GM23338 (cell line): Measurements from ENCODE around the gene SYPL2. TPM values are rescaled to one million over a fixed set of nuclear protein-coding genes. Genes with fewer than 3 reads are reported as not detected.
A peak's percentile ranks its signal among the peaks of the same experiment; 100 is the strongest.

Experiments used
- ATAC-seq: fragments of 200-7000 bp; cut with Tn5 transposase; 3 replicates; pipeline ENCODE4 v1.9.1; 2020
- DNase-seq: peaks from one replicate; pipeline ENCODE4 v3.0.0-alpha.2; 2015; ENCODE audit warnings: low spot score
- H2AFZ ChIP-seq: fragments of 200-600 bp; sonication (generic); 2 replicates; pipeline ENCODE4 v1.8.0; 2016; ENCODE audit warnings: antibody characterized with exemption, mild to moderate bottlenecking, moderate library complexity
- H3F3A ChIP-seq: fragments of 200-600 bp; sonication (generic); replicated peaks from 2 replicates; pipeline ENCODE4 v1.8.0; 2017; ENCODE audit warnings: antibody characterized with exemption, mixed run types, low read depth
- H3K27ac ChIP-seq: fragments of 200-600 bp; sonication (generic); 2 replicates; pipeline ENCODE4 v1.6.1; 2016; ENCODE audit warnings: low read depth
- H3K27me3 ChIP-seq: fragments of 200-600 bp; sonication (generic); 2 replicates; pipeline ENCODE4 v1.8.0; 2016; ENCODE audit warnings: mild to moderate bottlenecking, mixed run types, moderate library complexity; ENCODE audit not compliant: insufficient read depth
- H3K36me3 ChIP-seq: fragments of 200-600 bp; sonication (generic); 2 replicates; pipeline ENCODE4 v1.8.0; 2016; ENCODE audit warnings: mild to moderate bottlenecking; ENCODE audit not compliant: insufficient read depth
- H3K4me1 ChIP-seq: fragments of 200-600 bp; sonication (generic); 2 replicates; pipeline ENCODE4 v1.8.0; 2016; ENCODE audit warnings: mild to moderate bottlenecking, moderate library complexity; ENCODE audit not compliant: insufficient read depth
- H3K4me2 ChIP-seq: fragments of 200-600 bp; sonication (generic); 2 replicates; pipeline ENCODE4 v1.7.1; 2017; ENCODE audit warnings: mixed run types
- H3K4me3 ChIP-seq: fragments of 200-600 bp; sonication (generic); 2 replicates; pipeline ENCODE4 v1.6.1; 2016; ENCODE audit warnings: mixed run types
- H3K79me2 ChIP-seq: fragments of 200-600 bp; sonication (generic); replicated peaks from 2 replicates; pipeline ENCODE4 v1.8.0; 2017; ENCODE audit warnings: mild to moderate bottlenecking; ENCODE audit not compliant: insufficient read depth
- H3K9me2 ChIP-seq: fragments of 200-600 bp; sonication (generic); 2 replicates; pipeline ENCODE4 v1.8.0; 2017; ENCODE audit not compliant: insufficient read depth
- H4K20me1 ChIP-seq: fragments of 200-600 bp; sonication (generic); replicated peaks from 2 replicates; pipeline ENCODE4 v1.8.0; 2017; ENCODE audit warnings: mild to moderate bottlenecking; ENCODE audit not compliant: insufficient read depth
- H3K27ac Mint-ChIP-seq: 2 replicates; pipeline ENCODE4 v1.8.0; 2020; ENCODE audit warnings: inconsistent platforms, mild to moderate bottlenecking, moderate library complexity, mixed read lengths
- H3K27me3 Mint-ChIP-seq: 3 replicates; pipeline ENCODE4 v1.8.0; 2022; ENCODE audit warnings: low read depth, mild to moderate bottlenecking, moderate library complexity, mixed read lengths, inconsistent platforms; ENCODE audit not compliant: insufficient read depth, poor library complexity
- H3K36me3 Mint-ChIP-seq: 3 replicates; pipeline ENCODE4 v1.8.0; 2021; ENCODE audit warnings: low read depth, mild to moderate bottlenecking, inconsistent platforms, moderate library complexity, mixed read lengths
- H3K4me1 Mint-ChIP-seq: 3 replicates; pipeline ENCODE4 v1.8.0; 2020; ENCODE audit warnings: mild to moderate bottlenecking, inconsistent platforms, mixed read lengths
- H3K4me3 Mint-ChIP-seq: 3 replicates; pipeline ENCODE4 v1.8.0; 2021; ENCODE audit warnings: moderate library complexity, mild to moderate bottlenecking, inconsistent platforms, mixed read lengths
- H3K9me3 Mint-ChIP-seq: 3 replicates; pipeline ENCODE4 v1.8.0; 2020; ENCODE audit warnings: moderate library complexity, mild to moderate bottlenecking, inconsistent platforms, mixed read lengths
- CREB1 ChIP-seq: fragments of 250-450 bp; sonication (Bioruptor Pico); IDR thresholded peaks from 2 replicates; pipeline ENCODE4 v1.5.0; 2020; ENCODE audit warnings: low read depth, mild to moderate bottlenecking, moderate library complexity
- CTCF ChIP-seq, 2 experiments: fragments of 200-600 bp in 1 of 2; sonication (generic) in 1 of 2; conservative IDR thresholded peaks; 2 replicates each; pipeline versions ENCODE4 v1.5.1 to v1.6.1; 2016 to 2017; ENCODE audit warnings: antibody characterized with exemption in 2 of 2, low read depth in 2 of 2, mild to moderate bottlenecking in 2 of 2, moderate library complexity in 1 of 2
- ETS1 ChIP-seq: IDR thresholded peaks from 2 replicates; pipeline ENCODE4 v1.6.1; 2016; ENCODE audit warnings: antibody characterized with exemption
- JUNB ChIP-seq: IDR thresholded peaks from one replicate; pipeline ENCODE4 v1.6.1; 2016; ENCODE audit warnings: antibody characterized with exemption; ENCODE audit not compliant: unreplicated experiment
- REST ChIP-seq: IDR thresholded peaks from one replicate; pipeline ENCODE4 v1.6.1; 2018; ENCODE audit warnings: antibody characterized with exemption; ENCODE audit not compliant: unreplicated experiment
- STAT1 ChIP-seq: IDR thresholded peaks from one replicate; pipeline ENCODE4 v1.6.1; 2016; ENCODE audit warnings: antibody characterized with exemption; ENCODE audit not compliant: unreplicated experiment
- ZNF114 ChIP-seq: fragments of 250-450 bp; sonication (Bioruptor Pico); IDR thresholded peaks from 2 replicates; pipeline ENCODE4 v1.5.0; 2020; ENCODE audit warnings: mild to moderate bottlenecking, moderate library complexity
- ZNF331 ChIP-seq: fragments of 250-450 bp; sonication (Bioruptor Pico); IDR thresholded peaks from 2 replicates; pipeline ENCODE4 v1.5.0; 2020; ENCODE audit warnings: low read depth, mild to moderate bottlenecking, moderate library complexity
- ZNF462 ChIP-seq: fragments of 250-450 bp; sonication (Bioruptor Pico); IDR thresholded peaks from 2 replicates; pipeline ENCODE4 v1.5.0; 2020; ENCODE audit warnings: mild to moderate bottlenecking, moderate library complexity
- polyA plus RNA-seq: library from polyadenylated mRNA; unstranded; fragments of >200 nt; fragmentation: Nextera tagmentation; extraction: Ambion mirVana; gene quantifications from 2 replicates; pipeline ENCODE4 v1.2.1, GENCODE V29; 2016
- total RNA-seq: library from RNA; depleted of rRNA; stranded (reverse); fragments of >200 nt; shearing (Covaris generic); gene quantifications from 2 replicates; pipeline ENCODE4 v1.2.3, GENCODE V29; 2014

The SYPL2 gene
- total and polyA plus RNA-seq, 2 experiments from 2014 or later: 0.40 to 0.49 TPM

GRCh38 chr1:109502364-109502851, 36.1 kb downstream of the SYPL2 start:
- no peaks in the 10 kb centered on the region for H3K9me3 Mint-ChIP-seq

More at GRCh38 chr1:109502364-109502851, 36.1 kb downstream of the SYPL2 start:
- H3K4me1 ChIP-seq: peaks cover 16% of the 10 kb centered on the region
- Mint-ChIP-seq H3K27me3 (peaks cover 9% of the 10 kb centered on the region), H3K36me3 (peaks cover 2% of the 10 kb centered on the region; the same call in 1 of the 3 replicates), H3K4me3 (no peak overlapping the region), H3K27ac (no peak overlapping the region), H3K4me1 (peaks cover 27% of the 10 kb centered on the region)
- H2AFZ ChIP-seq: no peak overlapping the region
- ATAC-seq (no peak), DNase-seq (no peak)
- 0 out of 2 replicates have a peak overlapping the region, but pooled peaks have one; percentile 12 for H3K4me2 ChIP-seq
- no peaks in the 10 kb centered on the region for H3K79me2 ChIP-seq
- H4K20me1 ChIP-seq: no peaks in the 10 kb centered on the region
- TF ChIP-seq JUNB (no peak), STAT1 (no peak), ZNF331 (CRISPR knock-in tag) (no peak), CREB1 (CRISPR knock-in tag) (no peak), ZNF462 (CRISPR knock-in tag) (no peak), ZNF114 (CRISPR knock-in tag) (no peak), ETS1 (no peak), CTCF (conservative IDR thresholded peaks at IDR 0.05; ENCODE audit: low read depth in 2 of 2) (no peak), REST (no peak)
- no peaks in the 10 kb centered on the region for H3K36me3 ChIP-seq
- no peaks in the 10 kb centered on the region for H3K27me3 ChIP-seq
- no peak overlapping the region for H3K4me3 ChIP-seq
- H3K27ac ChIP-seq: no peak overlapping the region
- H3K9me2 ChIP-seq: no peaks in the 10 kb centered on the region; the same call in 1 of the 2 replicates
- no peaks in the 10 kb centered on the region for H3F3A ChIP-seq
